HG03575 (cell line): Measurements from ENCODE around the gene EIF6.

Experiments used
- ATAC-seq: cut with Tn5 transposase; IDR thresholded peaks from one replicate; pipeline ENCODE4 v1.9.1; 2021; ENCODE audit not compliant: unreplicated experiment, insufficient number of reproducible peaks, low FRiP score; ENCODE audit errors: extremely low read depth

Gene EIF6

DNA sequence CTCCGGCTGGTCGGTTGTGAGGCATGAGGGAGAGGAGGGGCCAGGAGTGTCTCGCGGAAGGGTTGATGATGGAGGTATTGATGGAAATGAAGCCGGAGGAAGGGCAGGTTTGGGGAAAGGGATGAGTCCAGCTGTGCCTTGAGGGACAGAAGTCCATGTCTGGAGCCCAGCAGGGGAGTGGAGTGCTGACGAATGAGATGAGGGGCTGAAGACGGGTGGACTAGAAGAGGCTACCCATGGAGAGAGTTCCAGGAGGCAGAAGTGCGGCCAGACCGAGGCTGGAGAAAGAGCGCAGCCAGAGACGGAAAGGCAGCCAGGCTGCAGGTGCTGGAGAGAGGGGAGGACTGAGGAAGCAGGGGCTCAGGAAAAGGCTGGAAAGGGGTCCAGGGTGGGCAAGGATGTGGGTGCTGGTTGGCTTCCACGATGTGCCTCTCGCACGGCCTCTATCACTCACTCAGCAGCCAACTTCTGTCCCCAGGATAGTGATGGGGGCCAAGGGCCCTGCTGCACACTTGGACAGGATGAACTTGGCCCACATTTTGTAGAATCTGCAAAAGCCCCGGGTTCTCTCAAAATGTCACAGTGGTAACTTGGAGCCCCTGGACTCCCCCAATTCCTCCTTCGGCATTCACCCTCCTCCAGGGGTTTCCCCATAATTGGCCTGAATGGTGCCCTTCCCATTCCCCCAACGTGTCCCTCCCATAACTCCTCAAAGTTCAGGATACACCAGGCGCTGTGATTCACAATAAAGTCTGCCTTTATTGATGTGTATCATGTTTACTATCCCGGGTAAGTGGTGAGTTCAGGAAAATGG is 627 bp upstream of the EIF6 start:
- ATAC-seq, result no peak

DNA sequence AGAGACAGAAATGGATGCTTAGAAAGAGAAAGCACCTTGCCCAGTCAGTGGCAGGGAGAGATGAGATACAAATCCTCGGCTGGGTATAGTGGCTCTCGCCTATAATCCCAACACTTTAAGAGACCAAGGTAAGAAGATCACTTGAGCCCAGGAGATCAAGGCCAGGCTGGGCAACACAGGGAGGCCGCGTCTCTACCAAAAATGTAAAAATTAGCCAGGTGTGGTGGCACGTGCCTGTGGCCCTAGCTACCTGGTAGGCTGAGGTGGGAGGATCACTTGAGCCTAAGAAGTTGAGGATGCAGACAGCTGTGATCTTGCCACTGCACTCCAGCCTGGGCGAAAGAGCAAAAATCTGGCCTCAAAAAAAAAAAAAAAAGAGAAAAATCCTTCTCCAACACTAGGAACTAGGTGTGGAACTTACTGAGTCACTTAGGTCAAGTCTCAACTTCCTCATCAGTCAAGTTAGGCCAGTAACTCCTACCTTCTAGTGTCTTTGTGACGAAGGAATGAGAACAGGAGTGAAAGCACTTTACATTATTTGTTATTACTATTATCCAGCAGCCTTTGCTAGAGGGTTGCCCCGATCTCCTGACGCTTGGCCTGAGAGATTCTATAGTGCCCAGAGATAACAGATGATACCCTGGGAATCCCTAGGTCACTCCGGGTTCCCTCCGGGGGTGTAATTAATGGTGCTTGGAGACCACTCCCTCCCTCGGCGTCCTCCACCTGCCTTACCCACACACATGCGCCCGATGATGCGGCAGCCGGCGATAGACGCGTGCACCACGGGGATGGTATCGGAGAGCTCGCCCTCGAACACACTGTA is 918 bp downstream of the EIF6 start:
- no peak for ATAC-seq

- ATAC-seq, result no peak
Measured at GRCh38 chr20:35281506-35282101, 3.0 kb downstream of the EIF6 start.

GRCh38 chr20:35280523-35280922 is 4.0 kb downstream of the EIF6 start:
- no peak for ATAC-seq

DNA sequence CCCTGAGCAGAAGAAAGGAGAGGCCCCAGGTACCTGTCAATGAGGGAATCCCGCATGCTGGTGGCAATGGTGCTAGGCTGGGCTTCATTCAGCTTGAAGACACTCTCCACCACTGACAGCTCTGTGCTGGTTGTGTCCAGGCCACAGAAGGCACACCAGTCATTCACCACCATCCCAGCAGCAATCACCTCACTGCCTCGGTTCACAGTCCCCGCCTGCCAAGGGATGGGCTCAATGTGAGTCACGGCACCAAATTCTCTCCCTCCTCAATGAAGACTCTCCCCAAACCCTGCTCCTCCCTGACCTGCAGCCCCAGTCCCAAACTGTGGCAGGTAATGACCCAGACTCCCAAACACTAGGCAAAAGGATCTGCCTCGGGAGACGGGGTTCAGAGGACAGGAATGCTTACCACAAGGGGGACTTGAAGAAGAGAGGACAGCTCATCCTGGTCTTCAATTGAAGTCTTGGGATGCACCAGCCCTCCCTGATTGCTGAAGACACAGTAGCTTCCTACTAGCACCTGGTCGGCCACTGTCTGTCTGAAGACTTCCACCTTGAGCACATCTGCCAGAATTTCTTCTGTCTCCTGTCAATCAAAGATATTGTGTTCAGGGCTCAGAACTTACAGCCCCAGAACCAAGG is 4.9 kb downstream of the EIF6 start:
- no peak for ATAC-seq

- ATAC-seq, result no peak
Measured at GRCh38 chr20:35279040-35279439, 5.5 kb downstream of the EIF6 start.

DNA sequence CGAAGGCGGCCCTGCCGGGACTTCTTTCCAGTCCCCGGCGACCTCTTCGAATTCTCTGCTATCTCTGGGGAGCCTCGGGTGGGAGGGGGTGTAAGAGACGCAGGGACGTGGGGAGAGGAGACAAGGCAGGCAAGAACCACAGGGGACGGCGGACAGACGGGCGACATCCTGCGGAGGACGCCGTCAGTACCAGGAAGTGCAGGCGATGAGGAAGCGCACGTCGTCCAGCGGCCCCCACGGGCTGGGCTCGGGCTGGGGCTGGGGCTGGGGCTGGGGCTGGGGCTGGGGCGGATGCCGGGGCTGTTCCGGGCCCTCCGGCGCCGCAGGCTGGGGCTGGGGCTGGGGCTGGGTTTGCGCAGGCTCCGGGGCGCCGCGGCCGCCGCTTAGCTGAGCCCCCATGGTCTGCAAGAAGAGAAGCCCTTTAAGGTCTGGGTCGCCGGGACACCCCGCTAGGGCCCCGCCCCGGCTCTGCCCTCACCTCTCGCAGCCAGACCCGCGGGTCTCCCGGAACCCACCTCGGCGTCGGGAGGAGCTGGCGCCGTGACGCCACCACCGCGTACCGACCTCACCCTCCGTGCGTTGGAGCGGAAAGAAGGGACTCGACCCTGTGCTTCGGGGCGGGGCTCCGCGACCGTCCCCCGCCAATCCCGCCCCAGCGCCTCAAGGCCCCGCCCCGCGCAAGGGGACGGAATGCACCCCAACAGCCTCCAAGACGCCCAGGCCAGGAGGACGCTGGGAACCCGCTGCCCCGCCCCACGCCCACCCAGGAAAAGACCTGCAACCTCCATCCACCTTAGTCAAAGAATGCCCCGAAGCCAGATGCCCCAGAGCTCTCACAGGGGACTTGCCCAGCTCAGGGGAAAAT is 6.8 kb downstream of the EIF6 start, which contains the start of gene MMP24OS:
TSS of gene MMP24OS (minus strand) at position 592 of the 865 bp plus-strand sequence. CDS start at position 399, 193 bp downstream.
- ATAC-seq, result no peak

DNA sequence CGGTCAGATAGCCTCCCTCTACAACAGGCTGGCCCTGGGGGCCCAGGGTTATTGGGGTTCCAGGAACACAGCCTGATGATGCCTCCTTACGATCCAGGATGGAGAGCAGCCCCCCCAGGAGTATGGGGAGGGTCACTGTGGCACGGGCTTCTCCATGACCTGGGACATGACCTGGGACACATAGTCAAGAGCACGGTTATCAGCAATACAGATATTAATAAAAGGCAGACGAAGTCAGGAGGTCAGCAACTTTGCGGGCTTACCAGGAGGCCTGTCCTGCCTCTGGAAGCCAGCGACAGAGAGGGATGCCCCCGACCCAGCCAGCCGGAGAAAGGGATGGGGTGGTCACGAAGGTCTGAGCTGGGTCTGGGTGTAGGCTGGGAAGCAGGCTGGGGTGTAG is 7.4 kb downstream of the EIF6 start:
- no peak for ATAC-seq

DNA sequence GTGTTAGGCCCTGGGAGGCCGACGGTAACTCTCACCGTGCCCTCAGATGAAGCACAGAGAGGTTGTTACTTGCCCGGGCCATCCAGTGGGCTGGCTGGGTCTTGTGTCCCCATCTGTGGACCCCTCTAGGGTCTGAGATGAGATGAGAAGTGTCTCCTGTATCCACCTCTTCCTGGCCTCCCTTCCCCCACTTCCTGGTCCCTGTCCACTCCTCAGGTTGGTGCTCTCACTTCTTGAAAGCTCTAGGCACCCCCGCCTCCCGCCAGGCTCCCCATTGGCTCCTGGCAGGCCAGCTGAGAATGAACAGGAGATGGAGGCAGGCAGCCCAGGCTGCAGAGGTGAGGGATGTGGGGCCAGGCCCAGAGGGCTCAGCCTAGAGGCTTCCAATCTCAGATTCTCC is 8.2 kb downstream of the EIF6 start:
- ATAC-seq, result no peak

- no peak for ATAC-seq
Measured at GRCh38 chr20:35275741-35276251, 8.8 kb downstream of the EIF6 start.

- no peak for ATAC-seq
Measured at GRCh38 chr20:35274172-35275092, 10.1 kb downstream of the EIF6 start.

DNA sequence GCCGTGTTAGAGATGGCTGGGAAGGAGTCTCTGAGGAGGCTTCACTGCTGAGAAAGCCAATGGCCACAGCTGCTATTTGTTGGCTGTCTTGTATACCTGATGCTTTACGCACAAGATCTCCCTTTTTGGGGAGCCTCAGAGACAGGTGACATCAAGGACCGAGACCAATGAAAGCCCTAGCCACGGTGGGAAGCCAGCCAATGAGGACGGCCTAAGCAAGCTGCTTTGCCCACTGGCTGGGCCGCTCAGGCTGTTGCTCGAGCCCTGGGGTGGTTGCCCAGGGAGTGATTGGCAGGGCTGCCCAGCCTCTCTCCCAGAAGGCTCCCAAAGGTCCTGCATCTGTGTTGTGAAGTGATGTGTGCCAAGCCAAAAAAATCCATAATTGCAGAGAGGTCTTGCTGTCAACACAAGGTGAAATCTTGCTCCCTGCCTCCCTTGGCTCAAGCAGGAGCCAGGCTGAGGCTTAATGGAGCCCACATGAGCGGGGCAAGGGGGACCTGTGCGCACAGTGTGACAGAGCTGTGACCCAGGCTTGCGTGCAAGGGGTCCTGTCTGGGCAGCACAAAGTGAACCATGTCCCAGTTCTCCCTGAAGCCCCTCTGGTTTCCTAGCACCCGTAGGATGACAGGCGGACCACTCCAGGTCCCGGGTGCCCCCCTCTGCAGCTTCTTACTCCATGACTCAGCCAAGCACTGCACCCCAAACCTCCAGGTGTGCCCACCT is 11.0 kb downstream of the EIF6 start:
- ATAC-seq, result no peak

DNA sequence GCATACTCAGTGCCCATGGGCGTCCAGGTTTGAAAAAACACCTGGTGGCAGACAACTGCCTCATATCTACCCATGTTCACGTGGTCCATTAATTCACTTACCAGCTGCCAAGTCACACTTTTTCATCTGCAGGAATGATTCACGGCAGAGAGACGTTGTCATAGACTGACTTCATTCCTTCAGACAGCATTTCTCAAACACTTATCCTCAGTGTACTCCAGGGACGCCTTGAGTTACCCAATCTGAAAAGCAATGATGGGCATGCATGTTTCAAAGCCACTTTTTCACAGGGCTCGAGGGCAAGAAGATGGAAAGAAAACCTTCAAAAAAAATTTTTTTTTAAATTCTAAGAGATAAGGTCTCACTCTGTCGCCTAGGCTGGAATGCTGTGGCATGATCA is 12.7 kb downstream of the EIF6 start:
- no peak for ATAC-seq

DNA sequence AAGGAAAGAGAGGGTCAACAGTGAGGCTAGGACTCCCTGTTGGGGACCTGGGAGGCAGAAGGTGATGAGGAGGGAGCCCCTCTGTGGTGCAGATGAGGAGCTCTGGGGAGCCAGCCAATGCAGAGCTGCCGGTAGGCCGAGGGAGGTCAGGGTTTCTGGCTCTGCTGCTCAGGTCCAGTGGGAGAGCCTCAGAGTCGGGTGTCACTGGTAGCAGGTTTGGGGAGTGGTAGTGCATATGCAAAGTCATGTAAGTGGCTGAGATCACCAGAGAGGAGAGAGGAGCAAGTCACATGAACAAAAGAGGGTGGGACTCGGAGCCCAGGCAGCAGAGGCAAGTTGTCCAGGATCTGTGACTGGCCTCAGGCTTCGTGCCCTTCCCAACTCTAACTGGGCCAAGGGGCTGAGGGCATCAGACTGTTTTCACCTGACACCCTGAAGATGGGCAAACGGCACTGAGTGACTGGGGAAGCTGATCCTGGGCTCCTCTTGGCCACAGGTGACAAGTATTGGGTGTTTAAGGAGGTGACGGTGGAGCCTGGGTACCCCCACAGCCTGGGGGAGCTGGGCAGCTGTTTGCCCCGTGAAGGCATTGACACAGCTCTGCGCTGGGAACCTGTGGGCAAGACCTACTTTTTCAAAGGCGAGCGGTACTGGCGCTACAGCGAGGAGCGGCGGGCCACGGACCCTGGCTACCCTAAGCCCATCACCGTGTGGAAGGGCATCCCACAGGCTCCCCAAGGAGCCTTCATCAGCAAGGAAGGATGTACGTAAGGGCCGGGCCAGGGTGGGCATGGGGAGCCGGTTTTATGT is 13.3 kb downstream of the EIF6 start:
- no peak for ATAC-seq

DNA sequence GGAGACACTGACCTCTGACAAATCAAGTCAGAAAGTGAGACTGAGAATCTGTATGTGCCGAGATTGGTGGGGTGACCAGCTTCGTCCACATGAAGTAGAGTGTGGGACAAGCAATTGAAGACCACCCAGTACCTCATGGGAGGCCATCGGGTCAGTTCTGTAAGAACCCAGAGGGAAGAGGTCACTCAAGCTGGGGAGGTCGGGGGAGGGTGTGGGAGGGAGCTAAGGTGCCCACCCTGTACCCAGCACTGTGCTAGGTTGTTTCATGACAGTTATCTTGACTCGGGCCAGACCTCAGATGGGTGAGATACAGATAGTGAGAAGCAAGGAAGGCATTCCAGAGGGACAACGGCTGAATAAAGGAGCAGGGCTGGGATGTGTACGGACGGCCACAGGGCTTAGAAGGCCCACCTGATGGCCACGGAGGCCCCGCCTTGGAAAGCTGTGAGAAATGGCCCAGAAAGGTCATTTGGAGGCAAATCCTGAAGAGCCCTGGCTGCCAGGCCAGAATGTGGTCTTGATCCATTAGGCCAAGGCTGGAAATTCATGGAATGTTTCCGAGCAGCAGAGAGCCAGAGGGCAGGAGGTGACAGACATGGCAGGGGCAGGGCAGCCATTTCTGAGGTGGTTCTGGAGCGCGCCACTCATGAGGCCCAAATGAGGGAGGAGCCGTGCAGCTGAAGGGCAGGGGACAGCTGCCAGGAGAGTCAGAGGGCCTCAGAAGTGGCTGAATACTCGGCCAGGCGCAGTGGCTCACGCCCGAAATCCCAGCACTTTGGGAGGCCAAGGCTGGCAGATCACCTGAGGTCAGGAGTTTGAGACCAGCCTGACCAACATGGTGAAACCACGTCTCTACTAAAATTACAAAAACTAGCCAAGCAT is 14.3 kb downstream of the EIF6 start:
- ATAC-seq, result no peak
